IPS-15b (cell line): ENCODE measurements around the gene RNF26.

Experiments used
- H3K27me3 ChIP-seq: one replicate; pipeline ENCODE4 v1.6.1; 2013; ENCODE audit warnings: low read length; ENCODE audit not compliant: control insufficient read depth, insufficient read depth
- H3K36me3 ChIP-seq: one replicate; pipeline ENCODE4 v1.6.1; 2013; ENCODE audit warnings: low read length; ENCODE audit not compliant: control insufficient read depth, insufficient read depth
- H3K4me1 ChIP-seq: one replicate; pipeline ENCODE4 v1.6.1; 2013; ENCODE audit warnings: mild to moderate bottlenecking, low read length; ENCODE audit not compliant: control insufficient read depth, insufficient read depth
- H3K4me3 ChIP-seq: one replicate; pipeline ENCODE4 v1.5.1; 2013; ENCODE audit warnings: low read depth, low read length
- H3K9ac ChIP-seq: one replicate; pipeline ENCODE4 v1.6.1; 2013; ENCODE audit warnings: low read depth, mild to moderate bottlenecking, low read length
- H3K9me3 ChIP-seq: one replicate; pipeline ENCODE4 v1.6.1; 2013; ENCODE audit warnings: mild to moderate bottlenecking, low read length; ENCODE audit not compliant: control insufficient read depth, insufficient read depth

RNF26 gene

GRCh38 chr11:119339589-119340334 lies 5.4 kb downstream of the RNF26 start:
- no peaks in the 10 kb centered on the region for H3K9me3 ChIP-seq
- H3K9ac ChIP-seq: no peak overlapping the region
- peaks cover 11% of the 10 kb centered on the region for H3K4me1 ChIP-seq
- H3K36me3 ChIP-seq: peaks cover 8% of the 10 kb centered on the region
- H3K4me3 ChIP-seq: peak overlapping the region; percentile 54
- peaks cover 37% of the 10 kb centered on the region for H3K27me3 ChIP-seq

GRCh38 chr11:119340335-119341221 lies 6.3 kb downstream of the RNF26 start, which contains the start of gene C1QTNF5:
Gene C1QTNF5 (minus strand): TSS chr11:119340883. CDS start chr11:119340397, 486 bp downstream.
- H3K9ac ChIP-seq: no peak within 1 kb of the TSS

GRCh38 chr11:119341222-119342022 lies 7.1 kb downstream of the RNF26 start:
- peaks cover 47% of the 10 kb centered on the region for H3K27me3 ChIP-seq
- no peak overlapping the region for H3K9ac ChIP-seq
- H3K4me3 ChIP-seq: peak overlapping the region; percentile 54
- no peaks in the 10 kb centered on the region for H3K9me3 ChIP-seq
- peaks cover 11% of the 10 kb centered on the region for H3K4me1 ChIP-seq
- peaks cover 2% of the 10 kb centered on the region for H3K36me3 ChIP-seq

More at GRCh38 chr11:119340335-119341221, 6.3 kb downstream of the RNF26 start, which contains the start of gene C1QTNF5:
- Histone ChIP-seq H3K4me3 (peak within 1 kb of the TSS; percentile 54), H3K36me3 (peaks cover 8% of the 10 kb centered on the region), H3K4me1 (peaks cover 11% of the 10 kb centered on the region), H3K9me3 (no peaks in the 10 kb centered on the region), H3K27me3 (peaks cover 44% of the 10 kb centered on the region)

GRCh38 chr11:119342023-119342300 lies 7.6 kb downstream of the RNF26 start:
- Histone ChIP-seq H3K9ac (no peak overlapping the region), H3K9me3 (no peaks in the 10 kb centered on the region), H3K4me3 (no peak overlapping the region), H3K4me1 (peaks cover 11% of the 10 kb centered on the region), H3K27me3 (peaks cover 49% of the 10 kb centered on the region), H3K36me3 (no peaks in the 10 kb centered on the region)

- Histone ChIP-seq H3K9ac (no peak overlapping the region), H3K4me3 (no peak overlapping the region), H3K9me3 (no peaks in the 10 kb centered on the region), H3K4me1 (peaks cover 6% of the 10 kb centered on the region), H3K36me3 (no peaks in the 10 kb centered on the region), H3K27me3 (peaks cover 53% of the 10 kb centered on the region)
These were observed 8.2 kb downstream of the RNF26 start for GRCh38 chr11:119342362-119343130.

GRCh38 chr11:119343726-119344125 lies 9.4 kb downstream of the RNF26 start:
- H3K9me3 ChIP-seq: no peaks in the 10 kb centered on the region
- peaks cover 55% of the 10 kb centered on the region for H3K27me3 ChIP-seq
- H3K4me3 ChIP-seq: no peak overlapping the region
- H3K4me1 ChIP-seq: peaks cover 6% of the 10 kb centered on the region
- no peaks in the 10 kb centered on the region for H3K36me3 ChIP-seq
- no peak overlapping the region for H3K9ac ChIP-seq

- no peaks in the 10 kb centered on the region for H3K36me3 ChIP-seq
- no peak overlapping the region for H3K4me3 ChIP-seq
- H3K4me1 ChIP-seq: no peaks in the 10 kb centered on the region
- H3K27me3 ChIP-seq: peaks cover 48% of the 10 kb centered on the region
- no peak overlapping the region for H3K9ac ChIP-seq
- no peaks in the 10 kb centered on the region for H3K9me3 ChIP-seq
These were observed 10.1 kb downstream of the RNF26 start for GRCh38 chr11:119344291-119345010.

- Histone ChIP-seq H3K36me3 (no peaks in the 10 kb centered on the region), H3K4me1 (no peaks in the 10 kb centered on the region), H3K9ac (no peak overlapping the region), H3K27me3 (peaks cover 46% of the 10 kb centered on the region), H3K4me3 (no peak overlapping the region), H3K9me3 (no peaks in the 10 kb centered on the region)
These were observed 11.4 kb downstream of the RNF26 start for GRCh38 chr11:119345685-119346084.

- Histone ChIP-seq H3K4me3 (no peak within 1 kb of the TSS), H3K9me3 (no peaks in the 10 kb centered on the region), H3K27me3 (peaks cover 37% of the 10 kb centered on the region)
These were observed 12.3 kb downstream of the RNF26 start, which contains the start of gene MFRP for GRCh38 chr11:119346605-119347004. Gene MFRP (minus strand): TSS chr11:119346705. CDS start chr11:119346513, 192 bp downstream.

GRCh38 chr11:119347242-119347641 lies 12.9 kb downstream of the RNF26 start:
- Histone ChIP-seq H3K4me1 (no peaks in the 10 kb centered on the region), H3K9me3 (no peaks in the 10 kb centered on the region), H3K4me3 (no peak overlapping the region), H3K27me3 (peaks cover 33% of the 10 kb centered on the region), H3K36me3 (no peaks in the 10 kb centered on the region), H3K9ac (no peak overlapping the region)

More at GRCh38 chr11:119346605-119347004, 12.3 kb downstream of the RNF26 start, which contains the start of gene MFRP:
- no peaks in the 10 kb centered on the region for H3K4me1 ChIP-seq
- no peaks in the 10 kb centered on the region for H3K36me3 ChIP-seq
- H3K9ac ChIP-seq: no peak within 1 kb of the TSS
